ENCODE measurements around the gene FUT2. TPM values are rescaled to one million over a fixed set of nuclear protein-coding genes. Genes with fewer than 3 reads are reported as not detected.

The FUT2 gene
- total and polyA plus RNA-seq, 2 of the 13 experiments (the other 11 are each of a cell fraction or from before 2014, with no cell fraction given), result 0.07 TPM; not detected in 1

- TF ChIP-seq ZBTB33 (CRISPR knock-in tag; IDR thresholded peaks at IDR 0.05) (no peak), ZFP41 (CRISPR knock-in tag; IDR thresholded peaks at IDR 0.05; ENCODE audit: borderline replicate concordance) (no peak), SP5 (CRISPR knock-in tag; IDR thresholded peaks at IDR 0.05; ENCODE audit: borderline replicate concordance, low read depth) (0 out of 2 replicates have a peak, but pooled peaks have one; percentile 42), SYNCRIP (IDR thresholded peaks at IDR 0.05; ENCODE audit: insufficient read depth, low read depth, low read length) (no peak), ZGPAT (CRISPR knock-in tag; IDR thresholded peaks at IDR 0.05) (peak; percentile 71; the same call in 1 of the 2 replicates), KMT2A (CRISPR knock-in tag; IDR thresholded peaks at IDR 0.05) (0 out of 2 replicates have a peak, but pooled peaks have one; percentile 29), POLR2G (IDR thresholded peaks at IDR 0.05; ENCODE audit: low read depth, low read length) (peak; percentile 65; the same call in 1 of the 2 replicates), ZSCAN20 (CRISPR knock-in tag; IDR thresholded peaks at IDR 0.05; ENCODE audit: borderline replicate concordance) (no peak), ZNF138 (CRISPR knock-in tag; IDR thresholded peaks at IDR 0.05; ENCODE audit: low read depth) (no peak), MXI1 (IDR thresholded peaks at IDR 0.05; ENCODE audit: borderline replicate concordance, low read depth, low read length) (peak; percentile 79; the same call in 1 of the 3 replicates), RXRB (CRISPR knock-in tag; IDR thresholded peaks at IDR 0.05; ENCODE audit: borderline replicate concordance) (0 out of 2 replicates have a peak, but pooled peaks have one; percentile 25), SALL2 (CRISPR knock-in tag; IDR thresholded peaks at IDR 0.05) (peak; percentile 47; the same call in 1 of the 2 replicates), KDM2A (CRISPR knock-in tag; IDR thresholded peaks at IDR 0.05; ENCODE audit: borderline replicate concordance, low read depth) (peak; percentile 92), ZNF687 (CRISPR knock-in tag; IDR thresholded peaks at IDR 0.05) (peak; percentile 72), SRSF4 (IDR thresholded peaks at IDR 0.05; ENCODE audit: low read depth, low read length, poor library complexity, severe bottlenecking) (no peak), ZNF891 (CRISPR knock-in tag; IDR thresholded peaks at IDR 0.05) (0 out of 2 replicates have a peak, but pooled peaks have one; percentile 18), ZNF747 (CRISPR knock-in tag; IDR thresholded peaks at IDR 0.05; ENCODE audit: borderline replicate concordance) (peak; percentile 47; the same call in 1 of the 2 replicates), ZNF607 (CRISPR knock-in tag; IDR thresholded peaks at IDR 0.05; ENCODE audit: borderline replicate concordance) (peak; percentile 73; the same call in 1 of the 2 replicates), ZBTB38 (CRISPR knock-in tag; IDR thresholded peaks at IDR 0.05) (peak; percentile 52; the same call in 1 of the 2 replicates)
Observed at GRCh38 chr19:48713864-48714755, 18.3 kb downstream of the FUT2 start (continued).
